ENCODE results near the gene PIMREG. TPM values are rescaled to one million over a fixed set of nuclear protein-coding genes. Genes with fewer than 3 reads are reported as not detected.

Gene PIMREG
- polyA plus RNA-seq, 3 donors = not detected

DNA sequence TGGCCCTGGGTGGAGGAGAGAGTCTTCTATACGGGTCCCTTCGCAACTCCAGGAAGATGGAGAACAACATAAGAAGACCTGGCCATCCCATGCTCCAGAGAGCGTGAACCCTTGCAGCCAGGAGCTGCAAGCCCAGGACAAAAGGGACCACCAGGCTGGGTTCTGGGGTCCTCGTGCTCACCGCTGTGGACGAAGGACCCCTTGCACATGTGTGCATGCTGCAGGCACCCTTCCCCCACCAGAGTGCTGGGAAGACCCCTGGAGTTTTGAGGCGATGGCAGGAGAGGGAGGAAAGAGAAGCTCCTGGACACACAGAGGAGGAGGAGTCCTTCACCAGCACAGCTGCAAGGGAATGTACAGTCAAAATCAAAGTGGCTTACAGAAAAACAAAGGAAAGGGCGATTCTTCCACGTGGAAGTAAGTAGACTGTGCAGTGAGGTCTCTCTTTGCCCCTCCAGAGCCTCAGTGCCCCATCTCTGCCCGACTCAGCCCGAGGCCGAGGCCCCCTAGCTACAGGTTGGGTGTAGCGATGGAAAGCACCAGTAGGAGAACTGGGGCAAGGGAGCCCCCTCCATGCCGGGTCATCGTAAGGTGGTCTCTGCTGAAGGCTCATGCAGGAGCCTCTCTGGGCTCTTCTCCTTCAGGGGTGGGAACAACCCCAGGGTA, 51.3 kb downstream of the PIMREG start:
- Mint-ChIP-seq H3K9me3 (peaks cover 0 to 4% (median 2%) of the 10 kb centered on the region in 7 donors), H3K27me3 (ENCODE audit: low read depth in 3 of 3) (peaks cover 20 to 35% (median 29%) of the 10 kb centered on the region in 3 donors), H3K36me3 (no peaks in the 10 kb centered on the region), H3K27ac (peak overlapping the region in 1 of 7 donors; percentile 81), H3K4me1 (peaks cover 3% of the 10 kb centered on the region), H3K4me3 (no peak overlapping the region)
- no peak overlapping the region for H3K4me2 ChIP-seq (replicated peaks; ENCODE audit: extremely low read depth, low read length, poor library complexity, severe bottlenecking)
- H3K9ac ChIP-seq (ENCODE audit: insufficient read depth, low read length, poor library complexity, severe bottlenecking) = no peak overlapping the region
- no peak overlapping the region for H3K4me3 ChIP-seq (replicated peaks in 1 of 3; ENCODE audit: low read depth in 2 of 3, low read length in 3 of 3)
- no peaks in the 10 kb centered on the region for H4K20me1 ChIP-seq (ENCODE audit: insufficient read depth, low read length)
- no peaks in the 10 kb centered on the region for H3K79me2 ChIP-seq (ENCODE audit: insufficient read depth, low read length)
- H3K27me3 ChIP-seq (ENCODE audit: control insufficient read depth in 2 of 2, insufficient read depth in 2 of 2, low read length in 2 of 2) = peaks cover 0 to 20% of the 10 kb centered on the region in 2 donors
- no peaks in the 10 kb centered on the region for H3K36me3 ChIP-seq (replicated peaks in 1 of 2; ENCODE audit: control insufficient read depth in 1 of 2, insufficient read depth in 2 of 2, low read length in 2 of 2)
- no peak for DNase-seq
- no peak overlapping the region for H2AFZ ChIP-seq (ENCODE audit: insufficient read depth, low read depth, low read length, poor library complexity, severe bottlenecking)
- H3K9me3 ChIP-seq (replicated peaks in 1 of 2; ENCODE audit: control insufficient read depth in 1 of 2, insufficient read depth in 1 of 2, low read length in 2 of 2) = no peaks in the 10 kb centered on the region
- TF ChIP-seq, protein P1, sequence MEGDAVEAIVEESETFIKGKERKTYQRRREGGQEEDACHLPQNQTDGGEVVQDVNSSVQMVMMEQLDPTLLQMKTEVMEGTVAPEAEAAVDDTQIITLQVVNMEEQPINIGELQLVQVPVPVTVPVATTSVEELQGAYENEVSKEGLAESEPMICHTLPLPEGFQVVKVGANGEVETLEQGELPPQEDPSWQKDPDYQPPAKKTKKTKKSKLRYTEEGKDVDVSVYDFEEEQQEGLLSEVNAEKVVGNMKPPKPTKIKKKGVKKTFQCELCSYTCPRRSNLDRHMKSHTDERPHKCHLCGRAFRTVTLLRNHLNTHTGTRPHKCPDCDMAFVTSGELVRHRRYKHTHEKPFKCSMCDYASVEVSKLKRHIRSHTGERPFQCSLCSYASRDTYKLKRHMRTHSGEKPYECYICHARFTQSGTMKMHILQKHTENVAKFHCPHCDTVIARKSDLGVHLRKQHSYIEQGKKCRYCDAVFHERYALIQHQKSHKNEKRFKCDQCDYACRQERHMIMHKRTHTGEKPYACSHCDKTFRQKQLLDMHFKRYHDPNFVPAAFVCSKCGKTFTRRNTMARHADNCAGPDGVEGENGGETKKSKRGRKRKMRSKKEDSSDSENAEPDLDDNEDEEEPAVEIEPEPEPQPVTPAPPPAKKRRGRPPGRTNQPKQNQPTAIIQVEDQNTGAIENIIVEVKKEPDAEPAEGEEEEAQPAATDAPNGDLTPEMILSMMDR (IDR thresholded peaks at IDR 0.05) = no peak
- intact Hi-C loops (cut with micrococcal nuclease) = no loop called here
- no peaks in the 10 kb centered on the region for H3K4me1 ChIP-seq (ENCODE audit: control insufficient read depth in 1 of 2, insufficient read depth in 2 of 2, low read length in 2 of 2)
- H3K27ac ChIP-seq (ENCODE audit: low read depth in 1 of 2, low read length in 2 of 2) = no peak overlapping the region
- WGBS (ENCODE audit: insufficient coverage) = 48% methylated on average over 10 of the region's 15 CpGs

DNA sequence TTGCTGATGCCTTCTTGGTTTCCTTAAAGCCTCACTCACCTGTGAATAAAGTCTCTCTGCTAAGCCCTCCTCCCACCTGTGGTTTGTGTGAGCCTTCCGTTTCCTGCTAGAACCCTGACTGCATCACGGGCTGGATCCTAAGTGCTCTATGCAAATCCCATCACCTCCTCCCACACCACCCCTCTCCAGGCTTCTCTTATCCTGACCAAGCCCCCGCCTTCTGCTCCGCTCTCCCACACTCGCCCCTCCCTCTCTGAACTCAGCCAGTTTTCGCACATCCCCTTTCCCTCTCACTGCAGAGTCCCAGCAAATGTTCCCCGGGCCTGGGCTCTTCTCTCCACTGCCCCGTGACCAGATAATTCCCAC, 51.8 kb downstream of the PIMREG start:
- H3K9ac ChIP-seq (ENCODE audit: insufficient read depth, low read length, poor library complexity, severe bottlenecking) = no peak overlapping the region
- no peak overlapping the region for H3K27ac ChIP-seq (ENCODE audit: low read depth in 1 of 2, low read length in 2 of 2)
- H3K4me1 ChIP-seq (ENCODE audit: control insufficient read depth in 1 of 2, insufficient read depth in 2 of 2, low read length in 2 of 2) = no peaks in the 10 kb centered on the region
- intact Hi-C loops (cut with micrococcal nuclease) = no loop called here
- TF ChIP-seq, protein P1 (IDR thresholded peaks at IDR 0.05) = no peak
- Mint-ChIP-seq H3K4me1 (peaks cover 3% of the 10 kb centered on the region), H3K27ac (no peak overlapping the region), H3K36me3 (no peaks in the 10 kb centered on the region), H3K9me3 (peaks cover 0 to 4% (median 2%) of the 10 kb centered on the region in 7 donors), H3K4me3 (peak overlapping the region in 1 of 2 donors; percentile 47), H3K27me3 (ENCODE audit: low read depth in 3 of 3) (peaks cover 20 to 35% (median 27%) of the 10 kb centered on the region in 3 donors)
- no peaks in the 10 kb centered on the region for H3K36me3 ChIP-seq (replicated peaks in 1 of 2; ENCODE audit: control insufficient read depth in 1 of 2, insufficient read depth in 2 of 2, low read length in 2 of 2)
- WGBS (ENCODE audit: insufficient coverage) = 7% methylated on average over 8 of the region's 8 CpGs
- H3K4me2 ChIP-seq (replicated peaks; ENCODE audit: extremely low read depth, low read length, poor library complexity, severe bottlenecking) = no peak overlapping the region
- H3K9me3 ChIP-seq (replicated peaks in 1 of 2; ENCODE audit: control insufficient read depth in 1 of 2, insufficient read depth in 1 of 2, low read length in 2 of 2) = no peaks in the 10 kb centered on the region
- H2AFZ ChIP-seq (ENCODE audit: insufficient read depth, low read depth, low read length, poor library complexity, severe bottlenecking) = no peak overlapping the region
- no peaks in the 10 kb centered on the region for H3K79me2 ChIP-seq (ENCODE audit: insufficient read depth, low read length)
- DNase-seq = no peak
- no peak overlapping the region for H3K4me3 ChIP-seq (replicated peaks in 1 of 3; ENCODE audit: low read depth in 2 of 3, low read length in 3 of 3)
- no peaks in the 10 kb centered on the region for H4K20me1 ChIP-seq (ENCODE audit: insufficient read depth, low read length)
- peaks cover 0 to 20% of the 10 kb centered on the region in 2 donors for H3K27me3 ChIP-seq (ENCODE audit: control insufficient read depth in 2 of 2, insufficient read depth in 2 of 2, low read length in 2 of 2)
